ENCODE results near the gene GJB6. TPM values are rescaled to one million over a fixed set of nuclear protein-coding genes. Genes with fewer than 3 reads are reported as not detected.
A peak's percentile ranks its signal among the peaks of the same experiment; 100 is the strongest.

GJB6 gene
- total and polyA plus RNA-seq, 2 of the 4 experiments (the other 2 are of a cell fraction) = not detected

DNA sequence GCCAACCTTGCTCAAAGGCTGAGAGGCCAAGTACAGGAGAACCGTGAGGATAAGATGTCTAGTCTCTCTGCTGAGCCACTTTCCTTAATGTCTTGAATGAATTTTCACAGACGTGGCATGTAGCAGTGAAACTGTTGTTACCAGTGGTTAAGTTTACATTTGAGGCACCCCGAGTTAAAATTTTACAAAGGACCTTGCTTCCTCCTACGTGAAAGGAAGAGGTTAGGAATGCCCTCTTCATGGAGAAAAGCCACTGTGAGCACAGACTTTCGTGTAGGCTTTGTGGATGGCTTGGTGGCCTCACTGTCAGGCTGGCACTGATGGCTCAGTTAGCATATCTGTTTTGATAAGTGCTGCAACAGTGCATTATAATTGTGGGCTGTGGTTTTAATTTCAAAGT lies 42.0 kb downstream of the GJB6 start:
- H2BK120ac ChIP-seq (ENCODE audit: low read depth, low read length) = no peak overlapping the region
- H3K14ac ChIP-seq (replicated peaks; ENCODE audit: low read depth, low read length) = no peak overlapping the region
- no peaks in the 10 kb centered on the region for H3K79me1 ChIP-seq (ENCODE audit: low read depth in 1 of 2, low read length in 2 of 2)
- 0 out of 2 replicates have a peak overlapping the region, but pooled peaks have one; percentile 20 for H2AK5ac ChIP-seq (ENCODE audit: low read depth, low read length)
- H3K36me3 ChIP-seq (ENCODE audit: control insufficient read depth, insufficient read depth, low read length) = no peaks in the 10 kb centered on the region
- H2BK5ac ChIP-seq (ENCODE audit: low read depth, low read length, poor library complexity, severe bottlenecking) = no peak overlapping the region
- no peak overlapping the region for H3K9ac ChIP-seq (ENCODE audit: low read depth, low read length)
- peaks cover 43% of the 10 kb centered on the region for H3K27me3 ChIP-seq (ENCODE audit: control insufficient read depth, insufficient read depth, low read length)
- no peak overlapping the region for H3K4me2 ChIP-seq (ENCODE audit: low read depth, low read length)
- no peak overlapping the region for H4K8ac ChIP-seq (ENCODE audit: low read depth in 2 of 2, low read length in 2 of 2)
- H4K20me1 ChIP-seq (ENCODE audit: insufficient read depth, low read length) = no peaks in the 10 kb centered on the region
- H3K4me3 ChIP-seq (ENCODE audit: insufficient read depth, low read depth, low read length) = no peak overlapping the region
- 0 out of 2 replicates have a peak, but pooled peaks cover 2% of the 10 kb centered on the region for H3K9me1 ChIP-seq (ENCODE audit: insufficient read depth, low read length)
- BruUV-seq (replicated peaks) = no TSS peak
- WGBS, 2 experiments (ENCODE audit: extremely low coverage in 2 of 2, insufficient read length in 1 of 2) = no CpG with 5 or more reads among the region's 5 CpGs
- no peak overlapping the region for H3K56ac ChIP-seq (ENCODE audit: extremely low read depth, insufficient read depth, low read length)
- H3K4ac ChIP-seq (ENCODE audit: low read depth, low read length) = no peak overlapping the region
- intact Hi-C loops (cut with micrococcal nuclease) = loop anchor here (10.0 kb wide), 1 partner anchor 635 kb away; no protein-coding TSS in a partner anchor
- no peak for ATAC-seq (ENCODE audit: low read depth)
- H3K18ac ChIP-seq (ENCODE audit: low read depth, low read length) = no peak overlapping the region
- peak overlapping the region; percentile 22; the same call in 1 of the 2 replicates for H2BK20ac ChIP-seq (ENCODE audit: low read depth, low read length)
- no peak overlapping the region for H4K5ac ChIP-seq (ENCODE audit: low read depth, low read length)
- in situ Hi-C loops (cut with MboI; ENCODE audit: low sequenced_read_pairs) = loop anchor here (25.0 kb wide), 3 partner anchors 522 to 1297 kb away; partner anchors contain the start of gene IL17D
- no peak overlapping the region for H2AK9ac ChIP-seq (replicated peaks; ENCODE audit: low read depth, low read length, poor library complexity)
- H2BK15ac ChIP-seq (ENCODE audit: low read depth, low read length) = no peak overlapping the region
- dilution Hi-C loops (cut with HindIII; ENCODE audit: low sequenced_read_pairs, unreplicated experiment) = loop anchor here (10.0 to 25.0 kb wide), 2 partner anchors 297 to 655 kb away; no protein-coding TSS in a partner anchor
- ChIA-PET POLR2A (ENCODE audit: unreplicated experiment) (no interaction called here), CTCF (no interaction called here)
- H2AFZ ChIP-seq (replicated peaks; ENCODE audit: low read length, poor library complexity) = no peak overlapping the region
- H3K23ac ChIP-seq (ENCODE audit: low read depth, low read length) = no peak overlapping the region
- peaks cover 6% of the 10 kb centered on the region for H3K4me1 ChIP-seq (ENCODE audit: control insufficient read depth, insufficient read depth, low read length)
- no peak overlapping the region for H4K91ac ChIP-seq (ENCODE audit: insufficient read depth, low read depth, low read length)
- TF ChIP-seq MAZ (IDR thresholded peaks at IDR 0.05; ENCODE audit: borderline replicate concordance, low read depth, low read length) (no peak), USF2 (IDR thresholded peaks at IDR 0.05; ENCODE audit: low read depth, low read length) (no peak), BHLHE40 (IDR thresholded peaks at IDR 0.05; ENCODE audit: low read depth, low read length) (no peak), POLR2A (IDR thresholded peaks at IDR 0.05; ENCODE audit: low read depth, low read length) (no peak), RAD21 (IDR thresholded peaks at IDR 0.05; ENCODE audit: low read length) (no peak), FOS (IDR thresholded peaks at IDR 0.05; ENCODE audit: low read depth, low read length) (no peak), RCOR1 (IDR thresholded peaks at IDR 0.05; ENCODE audit: insufficient replicate concordance, low read length) (no peak), SMC3 (IDR thresholded peaks at IDR 0.05; ENCODE audit: low read depth, low read length) (no peak), RFX5 (IDR thresholded peaks at IDR 0.05; ENCODE audit: low read depth, low read length) (no peak), CEBPB (IDR thresholded peaks at IDR 0.05; ENCODE audit: low read depth, low read length) (no peak), NFE2L2 (IDR thresholded peaks at IDR 0.05; ENCODE audit: low read depth, low read length) (no peak), MAFK (IDR thresholded peaks at IDR 0.05; ENCODE audit: low read depth, low read length) (no peak), CHD1 (IDR thresholded peaks at IDR 0.05; ENCODE audit: low read depth, low read length) (no peak), ELK1 (IDR thresholded peaks at IDR 0.05; ENCODE audit: borderline replicate concordance, low read depth, low read length) (no peak), MXI1 (IDR thresholded peaks at IDR 0.05; ENCODE audit: borderline replicate concordance, low read depth, low read length) (no peak)
- TF ChIP-seq, protein P1, sequence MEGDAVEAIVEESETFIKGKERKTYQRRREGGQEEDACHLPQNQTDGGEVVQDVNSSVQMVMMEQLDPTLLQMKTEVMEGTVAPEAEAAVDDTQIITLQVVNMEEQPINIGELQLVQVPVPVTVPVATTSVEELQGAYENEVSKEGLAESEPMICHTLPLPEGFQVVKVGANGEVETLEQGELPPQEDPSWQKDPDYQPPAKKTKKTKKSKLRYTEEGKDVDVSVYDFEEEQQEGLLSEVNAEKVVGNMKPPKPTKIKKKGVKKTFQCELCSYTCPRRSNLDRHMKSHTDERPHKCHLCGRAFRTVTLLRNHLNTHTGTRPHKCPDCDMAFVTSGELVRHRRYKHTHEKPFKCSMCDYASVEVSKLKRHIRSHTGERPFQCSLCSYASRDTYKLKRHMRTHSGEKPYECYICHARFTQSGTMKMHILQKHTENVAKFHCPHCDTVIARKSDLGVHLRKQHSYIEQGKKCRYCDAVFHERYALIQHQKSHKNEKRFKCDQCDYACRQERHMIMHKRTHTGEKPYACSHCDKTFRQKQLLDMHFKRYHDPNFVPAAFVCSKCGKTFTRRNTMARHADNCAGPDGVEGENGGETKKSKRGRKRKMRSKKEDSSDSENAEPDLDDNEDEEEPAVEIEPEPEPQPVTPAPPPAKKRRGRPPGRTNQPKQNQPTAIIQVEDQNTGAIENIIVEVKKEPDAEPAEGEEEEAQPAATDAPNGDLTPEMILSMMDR (conservative IDR thresholded peaks at IDR 0.05; ENCODE audit: low read depth, low read length) = no peak
- no peak for DNase-seq
- H3K9me3 ChIP-seq (ENCODE audit: control insufficient read depth, insufficient read depth, low read length) = peaks cover 2% of the 10 kb centered on the region; the same call in 1 of the 2 replicates
- no peak overlapping the region for H3K27ac ChIP-seq (ENCODE audit: insufficient read depth, low read length)

Measured in IMR-90 (cell line).